Heart left ventricle (tissue), 13 donors: Measurements from ENCODE around the gene CNOT1.

Experiments used
- CTCF ChIP-seq, 12 donors: fragments of 200-600 bp; sonication (generic) in 4 of 12; IDR thresholded peaks; one replicate each; pipeline versions ENCODE4 v1.5.0 to v1.8.0; 2018 to 2022; ENCODE audit warnings: antibody characterized with exemption in 12 of 12, mild to moderate bottlenecking in 5 of 12
- POLR2A ChIP-seq, 2 donors: fragments of 450-650 bp; IDR thresholded peaks; one replicate each; pipeline ENCODE4 v1.6.1; 2017; ENCODE audit warnings: antibody characterized with exemption in 2 of 2, mild to moderate bottlenecking in 2 of 2, moderate library complexity in 2 of 2
- donor health status: ischemic (EF 13 %, LVEDD 7.1; RV severe dilation, severe dysfunction).
- donor health status: DM: no; HTN: yes; CAD: no.
- donor health status: DM: no; HTN: no; CAD: no.
- donor health status: ischemic (EF 25% LVEDD 6.9; RV normal size, moderate dysfunction).
- donor health status: ischemic (EF 25% LVEDD 5.7; RV mildly dilated, moderate dysfunction).
- donor health status: ischemic (EF 35%, LVEDD 5.7; RV mildly dilated, moderate dysfunction).
- donor health status: nonischemic (EF 11% LVEDD 7.7; RV severe dilation, severe dysfunction).
- donor health status: DM: yes; HTN: yes; CAD: no.
- donor health status: PGD.
- donor health status: ischemic (EF 29% LVEDD 5.4; RV normal size, mild dysfunction).
- donor health status: nonischemic (EF 23%, LVEDD 6.1; RV moderate dilation, normal function).

GRCh38 chr16:58563775-58564174 is 65.9 kb downstream of the CNOT1 start:
- TF ChIP-seq CTCF (IDR thresholded peaks at IDR 0.05) (no peak), POLR2A (IDR thresholded peaks at IDR 0.05) (no peak)
